H1 (cell line): ENCODE measurements around the gene HLA-DQA2. TPM values are rescaled to one million over a fixed set of nuclear protein-coding genes. Genes with fewer than 3 reads are reported as not detected.

Experiments used
- CTCF ChIA-PET: fragments of 300-600 bp; sonication (Branson Sonifier 250); formaldehyde crosslinking; loops from one replicate; lab custom pipeline; 2021; ENCODE audit not compliant: partially characterized antibody; lab: Charles Lee
- POLR2A ChIA-PET: fragments of 300-600 bp; sonication (Branson Sonifier 250); formaldehyde crosslinking; loops from one replicate; lab custom pipeline; 2021; ENCODE audit warnings: inconsistent platforms; ENCODE audit not compliant: partially characterized antibody; lab: Charles Lee
- DNase-seq, 2 experiments: peaks; one replicate each; pipeline versions ENCODE4 v3.0.0 to v3.0.0-alpha.2; 2010 to 2022; ENCODE audit warnings: low spot score in 2 of 2, low read depth in 1 of 2, mixed read lengths in 1 of 2
- FAIRE-seq: peaks from 2 replicates; lab custom pipeline; 2011; peaks lifted over from hg19 to GRCh38; lab: Jason Lieb, UNC
- H2AFZ ChIP-seq: 2 replicates; pipeline ENCODE4 v1.8.1; 2012; ENCODE audit warnings: low read length, inconsistent platforms
- H2AK5ac ChIP-seq: 2 replicates; pipeline ENCODE4 v1.6.1; 2013; ENCODE audit warnings: low read depth, low read length
- H2BK120ac ChIP-seq: replicated peaks from 2 replicates; pipeline ENCODE3; 2013; ENCODE audit warnings: low read depth, low read length, inconsistent platforms
- H2BK12ac ChIP-seq: 2 replicates; pipeline ENCODE4 v1.6.1; 2013; ENCODE audit warnings: low read depth, low read length
- H2BK15ac ChIP-seq: 2 replicates; pipeline ENCODE4 v1.6.1; 2013; ENCODE audit warnings: low read length
- H2BK20ac ChIP-seq: 2 replicates; pipeline ENCODE4 v1.6.1; 2013; ENCODE audit warnings: low read length
- H2BK5ac ChIP-seq: 2 replicates; pipeline ENCODE4 v1.6.1; 2013; ENCODE audit warnings: low read depth, low read length
- H3K14ac ChIP-seq: 2 replicates; pipeline ENCODE4 v1.6.1; 2013; ENCODE audit warnings: inconsistent platforms; ENCODE audit not compliant: insufficient read length
- H3K18ac ChIP-seq: 2 replicates; pipeline ENCODE4 v1.6.1; 2013; ENCODE audit warnings: low read length; ENCODE audit errors: extremely low read depth
- H3K23ac ChIP-seq: 2 replicates; pipeline ENCODE4 v1.6.1; 2013; ENCODE audit warnings: inconsistent platforms; ENCODE audit not compliant: insufficient read length
- H3K23me2 ChIP-seq: 2 replicates; pipeline ENCODE4 v1.6.1; 2013; ENCODE audit warnings: low read depth, low read length
- H3K27ac ChIP-seq: 2 replicates; pipeline ENCODE4 v1.6.1; 2011; ENCODE audit warnings: low read depth, low read length, inconsistent platforms
- H3K27me3 ChIP-seq, 4 experiments: replicated peaks in 1 of 4; 1 replicate in 1 of 4; 2 replicates in 3 of 4; pipeline versions ENCODE4 v1.6.1 to v1.8.1; 2011 to 2013; ENCODE audit warnings: low read length in 3 of 4, mild to moderate bottlenecking in 3 of 4, inconsistent platforms in 2 of 4, mixed read lengths in 2 of 4, moderate library complexity in 1 of 4; ENCODE audit not compliant: control insufficient read depth in 3 of 4, insufficient read depth in 3 of 4; ENCODE audit errors: extremely low read depth in 1 of 4
- H3K36me3 ChIP-seq, 4 experiments: 2 replicates each; pipeline versions ENCODE4 v1.6.1 to v1.8.1; 2011 to 2013; ENCODE audit warnings: mild to moderate bottlenecking in 4 of 4, low read length in 3 of 4, moderate library complexity in 2 of 4, control low read depth in 1 of 4, inconsistent platforms in 1 of 4; ENCODE audit not compliant: insufficient read depth in 4 of 4, control insufficient read depth in 2 of 4
- H3K4ac ChIP-seq: replicated peaks from 2 replicates; pipeline ENCODE3; 2013; ENCODE audit warnings: low read length, low read depth, mixed read lengths, inconsistent platforms; ENCODE audit not compliant: insufficient read length
- H3K4me1 ChIP-seq, 4 experiments: replicated peaks in 1 of 4; 1 replicate in 1 of 4; 2 replicates in 3 of 4; pipeline versions ENCODE4 v1.6.1 to v1.8.1; 2011 to 2013; ENCODE audit warnings: low read length in 3 of 4, inconsistent platforms in 2 of 4, mixed read lengths in 1 of 4; ENCODE audit not compliant: insufficient read depth in 4 of 4, control insufficient read depth in 3 of 4
- H3K4me2 ChIP-seq, 2 experiments: 2 replicates each; pipeline versions ENCODE4 v1.6.1 to v1.8.1; 2011 to 2013; ENCODE audit warnings: low read depth in 2 of 2, low read length in 2 of 2, control low read depth in 1 of 2, inconsistent platforms in 1 of 2, mild to moderate bottlenecking in 1 of 2; ENCODE audit not compliant: insufficient read depth in 1 of 2
- H3K4me3 ChIP-seq, 4 experiments: fragments of 200-600, 300-600 bp in 1 of 4; sonication (generic), shearing (Covaris generic), sonication (Bioruptor Twin) in 1 of 4; 2 replicates each; pipeline versions ENCODE4 v1.5.1 to v1.8.1; 2011 to 2016; ENCODE audit warnings: low read length in 4 of 4, low read depth in 3 of 4, control low read depth in 2 of 4, inconsistent platforms in 2 of 4, mild to moderate bottlenecking in 2 of 4, mixed read lengths in 1 of 4, moderate library complexity in 1 of 4; ENCODE audit not compliant: insufficient read depth in 2 of 4; ENCODE audit errors: extremely low read depth in 1 of 4
- H3K56ac ChIP-seq: replicated peaks from 2 replicates; pipeline ENCODE3; 2013; ENCODE audit warnings: low read depth, mild to moderate bottlenecking, mixed read lengths, low read length, inconsistent platforms; ENCODE audit not compliant: insufficient read length
- H3K79me1 ChIP-seq: 2 replicates; pipeline ENCODE4 v1.6.1; 2013; ENCODE audit warnings: low read depth, low read length, control low read depth
- H3K79me2 ChIP-seq, 2 experiments: 2 replicates each; pipeline versions ENCODE4 v1.6.1 to v1.8.1; 2012 to 2013; ENCODE audit warnings: low read length in 2 of 2, mild to moderate bottlenecking in 2 of 2, inconsistent platforms in 1 of 2; ENCODE audit not compliant: insufficient read depth in 2 of 2, control insufficient read depth in 1 of 2
- H3K9ac ChIP-seq, 4 experiments: replicated peaks in 1 of 4; 1 replicate in 1 of 4; 2 replicates in 3 of 4; pipeline versions ENCODE4 v1.6.1 to v1.8.1; 2011 to 2013; ENCODE audit warnings: low read depth in 3 of 4, low read length in 3 of 4, control low read depth in 2 of 4, mild to moderate bottlenecking in 2 of 4, moderate library complexity in 2 of 4, inconsistent platforms in 1 of 4; ENCODE audit errors: extremely low read depth in 1 of 4
- H3K9me3 ChIP-seq, 2 experiments: 2 replicates each; pipeline versions ENCODE4 v1.6.1 to v1.8.1; 2012 to 2013; ENCODE audit warnings: mild to moderate bottlenecking in 2 of 2, moderate library complexity in 2 of 2, control low read depth in 1 of 2, inconsistent platforms in 1 of 2, low read depth in 1 of 2, low read length in 1 of 2, mixed read lengths in 1 of 2; ENCODE audit not compliant: insufficient read depth in 2 of 2
- H4K20me1 ChIP-seq, 2 experiments: replicated peaks in 1 of 2; 2 replicates each; pipeline versions ENCODE3 to v1.8.1; 2011 to 2013; ENCODE audit warnings: inconsistent platforms in 2 of 2, low read length in 2 of 2, mild to moderate bottlenecking in 1 of 2; ENCODE audit not compliant: insufficient read depth in 2 of 2, control insufficient read depth in 1 of 2
- H4K5ac ChIP-seq: 2 replicates; pipeline ENCODE4 v1.6.1; 2013; ENCODE audit warnings: low read length, low read depth, mixed read lengths, inconsistent platforms; ENCODE audit not compliant: insufficient read length
- H4K8ac ChIP-seq: 2 replicates; pipeline ENCODE4 v1.8.0; 2013; ENCODE audit warnings: mild to moderate bottlenecking, moderate library complexity, low read length, inconsistent platforms; ENCODE audit not compliant: insufficient read depth; ENCODE audit errors: extremely low read depth
- H4K91ac ChIP-seq: replicated peaks from 2 replicates; pipeline ENCODE3; 2013; ENCODE audit warnings: low read length, mixed read lengths, inconsistent platforms; ENCODE audit not compliant: insufficient read length
- SP4 ChIP-seq: IDR thresholded peaks from 2 replicates; pipeline ENCODE4 v1.6.1; 2012; ENCODE audit warnings: low read length, inconsistent platforms
- WGBS, 2 experiments: shearing (Covaris generic) in 1 of 2; methylation state at CpG; one replicate each; pipeline versions ENCODE4 v1.1.6 to v1.1.7; 2013 to 2015; ENCODE audit warnings: low lambda C conversion rate in 2 of 2, mixed read lengths in 2 of 2, inconsistent platforms in 1 of 2, low coverage in 1 of 2, missing lambda C conversion rate in 1 of 2; ENCODE audit not compliant: insufficient replicate concordance in 2 of 2, insufficient coverage in 1 of 2, insufficient read length in 1 of 2; ENCODE audit errors: extremely low coverage in 1 of 2, missing lambda C conversion rate in 1 of 2; 5-methylcytosine and 5-hydroxymethylcytosine counted together
- polyA plus RNA-seq, 7 experiments: library from polyadenylated mRNA; depleted of rRNA in 3 of 7; stranded (reverse) in 5 of 7; unstranded in 2 of 7; fragments of >200 nt in 5 of 7; fragments of 200-250 nt in 2 of 7; gene quantifications; 1 replicate in 5 of 7; 2 replicates in 1 of 7; 4 replicates in 1 of 7; pipeline versions ENCODE4 v1.2.1 to v1.2.3, GENCODE V29; 2011 to 2013; ENCODE audit warnings: missing spikeins in 2 of 7, mixed read lengths in 2 of 7
- total RNA-seq: library from RNA; stranded (reverse); fragmentation: NEBNext Ultra II Directional; extraction: Animal tissue kit (Norgen Biotek cat#: 25700); gene quantifications from 2 replicates; pipeline ENCODE4 v1.2.1, GENCODE V29; 2021

Gene HLA-DQA2
- total and polyA plus RNA-seq, 2 of the 8 experiments (the other 6 are each of a cell fraction or from before 2014, with no cell fraction given), result not detected

- H3K18ac ChIP-seq, result no peak overlapping the region; the same call in 1 of the 2 replicates
- no peaks in the 10 kb centered on the region for H3K79me2 ChIP-seq
- H3K4me1 ChIP-seq, result no peaks in the 10 kb centered on the region
- no peak overlapping the region for H3K23ac ChIP-seq
- H4K91ac ChIP-seq, result no peak overlapping the region
- H3K9me3 ChIP-seq, result no peaks in the 10 kb centered on the region
- WGBS, 2 experiments, result 94% methylated on average over 39 of the region's 40 CpGs; no CpG with 5 or more reads in 1 of the 2 experiments
- no peaks in the 10 kb centered on the region for H3K23me2 ChIP-seq
- ChIA-PET CTCF (interaction anchor here (0.8 to 1.9 kb wide), 3 partner anchors 37 to 348 kb away, joined by 3 to 5 read pairs (median 3); no protein-coding TSS in a partner anchor), POLR2A (no interaction called here)
- no peaks in the 10 kb centered on the region for H3K36me3 ChIP-seq
- H3K27me3 ChIP-seq, result no peaks in the 10 kb centered on the region
- H3K4me3 ChIP-seq, result no peak overlapping the region
- FAIRE-seq (no peak), DNase-seq (no peak)
- H3K14ac ChIP-seq, result no peak overlapping the region
- H3K4me2 ChIP-seq, result no peak overlapping the region
- no peaks in the 10 kb centered on the region for H4K20me1 ChIP-seq
- no peak overlapping the region for H4K5ac ChIP-seq
- no peak overlapping the region for H2BK15ac ChIP-seq
- no peak overlapping the region for H2BK5ac ChIP-seq
- H3K79me1 ChIP-seq, result no peaks in the 10 kb centered on the region
- H4K8ac ChIP-seq, result no peak overlapping the region
- no peak overlapping the region for H2AFZ ChIP-seq
- H2BK20ac ChIP-seq, result no peak overlapping the region
- no peak overlapping the region for H3K56ac ChIP-seq
- H3K9ac ChIP-seq, result no peak overlapping the region
- no peak overlapping the region for H3K27ac ChIP-seq
- no peak overlapping the region for H2AK5ac ChIP-seq
- H2BK12ac ChIP-seq, result no peak overlapping the region
- no peak overlapping the region for H2BK120ac ChIP-seq
- H3K4ac ChIP-seq, result no peak overlapping the region
- no peak for TF ChIP-seq SP4
Measured at GRCh38 chr6:32761548-32761947, 20.4 kb downstream of the HLA-DQA2 start.
